Small intestine (tissue), 16 donors: ENCODE data around the gene ZNF695. TPM values are rescaled to one million over a fixed set of nuclear protein-coding genes. Genes with fewer than 3 reads are reported as not detected.
"Not testable (repeated sequence)": the region's sequence is repeated elsewhere in the genome, so short reads cannot be mapped to it uniquely, and the experiment has no call there.

Source experiments
- DNase-seq, 2 donors: peaks; one replicate each; pipeline versions ENCODE4 v3.0.0 to v3.0.0-alpha.2; 2013
- FAIRE-seq: peaks from 2 replicates; lab custom pipeline; 2012; peaks lifted over from hg19 to GRCh38; lab: Jason Lieb, UNC
- H3K27ac ChIP-seq, 3 donors: one replicate each; pipeline ENCODE4 v1.5.1; 2013; ENCODE audit warnings: low read length in 2 of 3, mild to moderate bottlenecking in 2 of 3, control low read depth in 1 of 3, inconsistent platforms in 1 of 3, low read depth in 1 of 3, moderate library complexity in 1 of 3
- H3K27me3 ChIP-seq, 3 donors: one replicate each; pipeline ENCODE4 v1.6.1; 2013; ENCODE audit warnings: low read length in 3 of 3, inconsistent platforms in 1 of 3; ENCODE audit not compliant: control insufficient read depth in 3 of 3, insufficient read depth in 3 of 3
- H3K36me3 ChIP-seq, 3 donors: one replicate each; pipeline ENCODE4 v1.6.1; 2013; ENCODE audit warnings: low read length in 3 of 3, inconsistent platforms in 1 of 3, low read depth in 1 of 3, mild to moderate bottlenecking in 1 of 3, moderate library complexity in 1 of 3; ENCODE audit not compliant: control insufficient read depth in 3 of 3, insufficient read depth in 2 of 3
- H3K4me1 ChIP-seq, 3 donors: one replicate each; pipeline ENCODE4 v1.6.1; 2013; ENCODE audit warnings: low read length in 2 of 3, inconsistent platforms in 1 of 3, low read depth in 1 of 3, mild to moderate bottlenecking in 1 of 3, moderate library complexity in 1 of 3; ENCODE audit not compliant: control insufficient read depth in 3 of 3, insufficient read depth in 2 of 3
- H3K4me3 ChIP-seq, 3 donors: one replicate each; pipeline ENCODE4 v1.5.1; 2013; ENCODE audit warnings: low read length in 3 of 3, control low read depth in 1 of 3, inconsistent platforms in 1 of 3, low read depth in 1 of 3, mild to moderate bottlenecking in 1 of 3, moderate library complexity in 1 of 3
- H3K9me3 ChIP-seq, 2 donors: one replicate each; pipeline ENCODE4 v1.6.1; 2013; ENCODE audit warnings: low read depth in 1 of 2, low read length in 1 of 2; ENCODE audit not compliant: control insufficient read depth in 2 of 2, insufficient read depth in 1 of 2
- WGBS, 3 donors: extraction: QIAGEN DNeasy Blood & Tissue Kit; methylation state at CpG; one replicate each; pipeline ENCODE4 v1.1.7; 2013; 5-methylcytosine and 5-hydroxymethylcytosine counted together
- long read RNA-seq, 10 donors: transcript quantifications; one replicate each; lab custom pipeline, GENCODE V29; 2026
- polyA plus RNA-seq, 4 donors: library from polyadenylated mRNA; stranded (reverse) in 3 of 4; unstranded in 1 of 4; fragments of 200-250 nt in 3 of 4; fragments of 120-200 nt in 1 of 4; gene quantifications; one replicate each; pipeline versions ENCODE4 v1.2.1 to v1.2.3, GENCODE V29; 2013
- donor health status: healthy with polysubstance abuse.
- donor health status: control.
- donor health status: control.
- donor health status: Bipolar disorder and iron deficiency.
- donor health status: healthy.

Gene ZNF695
- 1 to 10 TPM in 3 of 4 donors, not detected in 1; 1.1 to 2.2 (median 1.3) TPM for polyA plus RNA-seq
- long read RNA-seq, donor 1 = 0 reads
- long read RNA-seq, donor 2 = 0 reads
- long read RNA-seq, donor 3 = 0 reads
- long read RNA-seq, donor 4 = 0 reads
- long read RNA-seq, donor 5 = 0 reads
- long read RNA-seq, donor 6 = 0 reads
- long read RNA-seq, donor 7 = 0 reads
- long read RNA-seq, donor 8 = 0 reads
- long read RNA-seq, donor 9 = 0 reads
- long read RNA-seq, donor 10, partial matches to known transcripts = 0 of 1 reads
- long read RNA-seq, donor 10, other reads (novel, unspliced or antisense) = 0 of 1 reads

GRCh38 chr1:247007511-247008405 is at the start of gene ZNF695:
TSS of gene ZNF695 (minus strand) at chr1:247008057. CDS start at chr1:247007908, 149 bp downstream.
- FAIRE-seq = no peak
- Histone ChIP-seq H3K9me3 (peaks cover 0 to 3% of the 10 kb centered on the region in 2 donors), H3K4me3 (peak within 1 kb of the TSS; percentile 54 to 69 (median 61)), H3K27ac (no peak within 1 kb of the TSS), H3K36me3 (no peaks in the 10 kb centered on the region), H3K27me3 (no peaks in the 10 kb centered on the region), H3K4me1 (no peaks in the 10 kb centered on the region)
- 0 to 3% (median 2%) methylated on average over 41 to 58 of the region's 58 CpGs for WGBS, 3 donors
- peak; percentile 94 to 96 for DNase-seq

- Histone ChIP-seq H3K27ac (no peak overlapping the region), H3K36me3 (no peaks in the 10 kb centered on the region), H3K9me3 (peaks cover 1 to 41% of the 10 kb centered on the region in 2 donors), H3K27me3 (no peaks in the 10 kb centered on the region), H3K4me3 (no peak overlapping the region), H3K4me1 (no peaks in the 10 kb centered on the region)
- DNase-seq (no peak), FAIRE-seq (no peak)
- 94 to 100% (median 97%) methylated on average over 2 of the region's 2 CpGs for WGBS, 3 donors
These were observed 48.2 kb upstream of the ZNF695 start for GRCh38 chr1:247056071-247056470.

- Histone ChIP-seq H3K9me3 (peaks cover 1 to 50% of the 10 kb centered on the region in 2 donors), H3K36me3 (no peaks in the 10 kb centered on the region), H3K4me3 (no peak overlapping the region), H3K27ac (no peak overlapping the region), H3K27me3 (no peaks in the 10 kb centered on the region), H3K4me1 (no peaks in the 10 kb centered on the region)
- 29 to 37% (median 35%) methylated on average over 2 of the region's 2 CpGs for WGBS, 3 donors
- DNase-seq (peak in 1 of 2 donors; percentile 52), FAIRE-seq (no peak)
These were observed 47.1 kb upstream of the ZNF695 start for GRCh38 chr1:247054992-247055415.

- H3K4me3 ChIP-seq = no peak overlapping the region
- no peak for DNase-seq
These were observed 39.8 kb upstream of the ZNF695 start for GRCh38 chr1:247047702-247048101.

GRCh38 chr1:247047260-247047659 is 39.4 kb upstream of the ZNF695 start:
- no peak for DNase-seq
- no peak overlapping the region for H3K27ac ChIP-seq
- H3K4me3 ChIP-seq = no peak overlapping the region
- H3K36me3 ChIP-seq = no peaks in the 10 kb centered on the region
- no peaks in the 10 kb centered on the region for H3K27me3 ChIP-seq
- no peaks in the 10 kb centered on the region for H3K4me1 ChIP-seq
- peaks cover 6 to 68% of the 10 kb centered on the region in 2 donors for H3K9me3 ChIP-seq
- WGBS, 3 donors = 86 to 98% (median 95%) methylated on average over 2 of the region's 2 CpGs
- no peak for FAIRE-seq

More at GRCh38 chr1:247047702-247048101, 39.8 kb upstream of the ZNF695 start:
- no peak overlapping the region for H3K27ac ChIP-seq
- H3K27me3 ChIP-seq = no peaks in the 10 kb centered on the region
- H3K36me3 ChIP-seq = no peaks in the 10 kb centered on the region
- peaks cover 6 to 68% of the 10 kb centered on the region in 2 donors for H3K9me3 ChIP-seq
- no peak for FAIRE-seq
- 93 to 96% (median 95%) methylated on average over 2 of the region's 2 CpGs for WGBS, 3 donors
- no peaks in the 10 kb centered on the region for H3K4me1 ChIP-seq

GRCh38 chr1:247043406-247043805 is 35.5 kb upstream of the ZNF695 start:
- H3K27ac ChIP-seq = no peak overlapping the region
- no peaks in the 10 kb centered on the region for H3K4me1 ChIP-seq
- DNase-seq (no peak), FAIRE-seq (no peak)
- H3K4me3 ChIP-seq = no peak overlapping the region
- H3K36me3 ChIP-seq = peaks cover 0 to 4% (median 0%) of the 10 kb centered on the region in 3 donors
- H3K9me3 ChIP-seq = peaks cover 6 to 64% of the 10 kb centered on the region in 2 donors
- 91 to 95% (median 94%) methylated on average over 5 of the region's 5 CpGs for WGBS, 3 donors
- H3K27me3 ChIP-seq = no peaks in the 10 kb centered on the region

- Histone ChIP-seq H3K27me3 (no peaks in the 10 kb centered on the region), H3K27ac (no peak overlapping the region), H3K4me3 (no peak overlapping the region), H3K36me3 (peaks cover 2 to 13% (median 9%) of the 10 kb centered on the region in 3 donors), H3K9me3 (peaks cover 1 to 43% of the 10 kb centered on the region in 2 donors), H3K4me1 (no peaks in the 10 kb centered on the region)
- DNase-seq = no peak
- WGBS, 3 donors = 93 to 97% (median 95%) methylated on average over 6 of the region's 6 CpGs
- no peak for FAIRE-seq
These were observed 29.9 kb upstream of the ZNF695 start for GRCh38 chr1:247037511-247038320.

GRCh38 chr1:247032306-247032705 is 24.4 kb upstream of the ZNF695 start:
- FAIRE-seq, H3K36me3 ChIP-seq, DNase-seq, H3K27ac ChIP-seq, H3K4me1 ChIP-seq, H3K27me3 ChIP-seq, H3K4me3 ChIP-seq: not testable (repeated sequence)
- peaks cover 1 to 38% of the 10 kb centered on the region in 2 donors for H3K9me3 ChIP-seq
- 94 to 99% (median 98%) methylated on average over 10 to 24 of the region's 30 CpGs for WGBS, 3 donors
